Activated CD4-positive, alpha-beta T cell treated with anti-CD3 and anti-CD28 coated beads, Interleukin-2, amount 50 U/mL, for 16 hours (primary cell): ENCODE results near the gene C3orf70.

Source experiments
- DNase-seq: peaks from one replicate; pipeline ENCODE4 v3.0.0-alpha.2; 2020

Gene C3orf70

DNA sequence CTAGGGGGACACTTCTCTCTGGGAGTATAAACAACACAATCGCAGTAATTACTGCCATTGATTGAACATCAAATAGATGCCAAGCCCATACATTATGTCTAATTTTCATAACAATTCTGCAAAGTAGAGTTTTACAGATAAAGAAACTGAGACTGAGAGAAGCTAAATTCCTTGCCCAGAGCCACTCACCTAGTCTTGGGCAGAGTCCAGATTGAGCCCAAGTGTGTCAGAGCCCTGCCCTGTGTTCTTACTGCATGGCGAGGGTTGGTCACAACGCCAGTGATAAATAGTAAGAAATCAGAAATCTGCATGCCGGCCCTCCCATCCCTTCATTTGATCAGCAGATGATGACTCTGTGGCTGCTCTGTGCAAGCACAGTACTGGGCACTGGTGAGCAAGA lies 106.3 kb downstream of the C3orf70 start:
- no peak for DNase-seq

DNA sequence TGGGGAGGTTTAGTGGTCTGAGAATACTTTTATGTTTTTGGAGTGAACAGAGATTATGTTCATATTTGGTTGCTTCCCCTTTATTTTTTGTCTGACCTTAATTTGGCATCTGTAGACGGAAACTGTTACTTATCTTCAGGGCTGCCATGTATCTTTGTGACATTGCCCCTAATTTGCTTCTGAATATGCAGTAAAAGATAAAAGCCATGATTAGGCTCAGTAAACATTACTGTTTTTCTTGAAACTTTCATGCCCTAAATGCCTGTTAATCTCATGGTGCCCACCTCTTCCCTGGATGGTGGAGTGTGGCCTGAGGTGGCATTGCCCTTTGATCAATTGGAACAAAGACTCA lies 106.7 kb downstream of the C3orf70 start:
- DNase-seq: no peak

DNA sequence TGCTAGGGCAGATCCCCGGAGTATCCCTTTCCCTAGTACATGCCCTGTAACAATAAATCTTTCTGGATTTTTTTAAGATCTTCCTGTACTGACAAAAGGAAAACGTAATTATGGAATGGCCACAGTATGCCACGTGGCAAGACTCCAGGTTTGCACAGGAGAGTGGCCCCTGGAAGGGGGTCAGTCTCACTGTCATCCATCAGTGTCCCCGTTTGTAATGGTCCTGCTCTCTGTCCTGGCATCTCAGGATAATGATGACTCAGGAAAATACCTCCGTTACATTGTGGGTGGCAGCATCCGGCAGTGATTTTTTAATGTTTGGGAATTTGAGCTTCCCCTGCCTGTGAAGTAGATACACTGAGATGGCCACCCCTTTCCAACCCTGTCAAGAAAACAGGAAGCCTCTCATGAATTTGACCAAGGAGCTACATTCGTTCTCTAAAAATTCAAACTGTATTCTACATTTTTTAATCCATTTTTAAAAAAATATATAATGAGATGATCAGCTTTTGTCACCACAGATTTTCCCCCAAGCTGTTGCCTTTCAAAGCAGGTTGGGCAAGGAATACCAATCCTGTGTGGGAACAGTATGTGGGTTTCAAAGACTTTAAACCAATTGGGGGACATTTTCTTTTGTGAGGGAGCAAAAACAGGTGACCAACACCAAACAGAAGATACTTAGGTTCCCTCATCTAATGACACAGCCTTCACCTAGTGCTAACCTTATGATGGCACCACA lies 110.4 kb downstream of the C3orf70 start:
- no peak for DNase-seq

DNA sequence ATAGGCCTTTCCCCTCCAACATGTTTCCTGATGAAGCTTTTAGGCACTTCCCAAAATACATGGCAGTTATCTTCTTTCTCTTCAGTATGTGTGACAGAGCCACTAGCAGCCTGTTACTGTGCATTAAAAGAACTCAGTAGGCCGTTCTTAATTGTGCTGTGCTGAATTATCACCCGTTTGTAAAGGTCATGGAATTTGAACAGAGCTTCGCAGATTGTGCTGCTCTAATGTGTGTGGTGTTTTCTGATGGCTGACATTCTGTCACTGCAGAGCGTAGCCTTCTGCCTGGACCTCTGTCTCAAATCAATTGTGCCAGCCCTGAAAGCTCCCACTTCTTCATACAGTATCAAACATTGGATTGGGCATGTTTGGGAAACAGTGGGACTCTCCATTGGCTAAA lies 111.3 kb downstream of the C3orf70 start:
- no peak for DNase-seq

DNA sequence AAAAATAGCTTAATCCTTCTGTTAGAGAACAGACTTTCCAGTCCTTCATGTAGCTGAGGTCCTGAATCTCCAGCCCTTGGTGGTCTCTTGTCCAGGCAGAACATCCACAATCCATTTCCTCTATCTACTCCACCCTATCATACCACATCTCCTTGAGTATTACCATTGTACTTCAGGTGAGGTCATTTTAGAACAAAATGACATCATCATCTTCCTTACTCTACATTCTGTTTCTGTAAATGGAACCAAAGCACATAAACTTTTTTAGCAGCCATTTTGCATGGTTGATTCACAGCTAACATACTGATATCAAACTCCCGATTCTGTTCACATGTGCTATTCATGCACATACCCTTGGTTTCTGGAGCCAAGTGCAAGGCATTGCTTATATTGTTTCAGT lies 112.4 kb downstream of the C3orf70 start:
- no peak for DNase-seq

DNA sequence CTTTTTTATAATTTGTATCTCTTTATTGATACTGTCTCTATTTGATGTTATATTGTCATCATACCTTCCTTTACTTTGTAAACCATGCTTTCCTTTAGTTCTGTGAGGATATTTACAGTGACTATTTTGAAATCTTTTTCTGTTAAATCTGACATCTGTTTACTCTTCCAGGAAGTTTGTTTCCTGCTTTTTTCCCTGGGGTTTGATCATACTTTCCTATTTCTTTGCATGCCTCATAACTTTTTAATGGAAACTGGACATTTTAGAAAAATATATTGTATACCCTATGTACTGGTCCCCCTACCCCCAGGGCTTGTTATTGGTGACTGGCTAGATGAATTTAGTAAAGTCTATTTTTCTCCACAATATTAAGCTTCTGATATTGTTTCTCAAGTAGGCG lies 115.1 kb downstream of the C3orf70 start:
- no peak for DNase-seq

DNA sequence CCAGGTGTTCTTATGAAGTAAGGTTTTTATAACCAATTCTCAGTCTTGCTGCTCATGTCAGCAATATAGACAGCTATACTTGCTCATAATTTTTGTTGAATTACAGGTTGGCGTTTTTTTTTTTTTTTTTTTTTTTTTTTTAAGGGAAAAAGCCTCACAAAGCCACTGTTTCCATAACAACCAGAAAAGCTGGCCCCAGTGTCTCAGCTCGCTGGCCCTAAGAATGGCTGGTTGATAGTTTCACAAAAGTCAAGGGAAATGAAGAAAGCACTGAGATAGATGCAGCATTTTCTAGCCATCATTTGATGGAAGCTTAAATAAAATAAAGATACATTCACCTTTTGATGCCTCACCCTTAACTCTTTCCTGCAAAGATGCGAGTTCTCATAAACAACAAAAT lies 121.9 kb downstream of the C3orf70 start:
- no peak for DNase-seq

DNA sequence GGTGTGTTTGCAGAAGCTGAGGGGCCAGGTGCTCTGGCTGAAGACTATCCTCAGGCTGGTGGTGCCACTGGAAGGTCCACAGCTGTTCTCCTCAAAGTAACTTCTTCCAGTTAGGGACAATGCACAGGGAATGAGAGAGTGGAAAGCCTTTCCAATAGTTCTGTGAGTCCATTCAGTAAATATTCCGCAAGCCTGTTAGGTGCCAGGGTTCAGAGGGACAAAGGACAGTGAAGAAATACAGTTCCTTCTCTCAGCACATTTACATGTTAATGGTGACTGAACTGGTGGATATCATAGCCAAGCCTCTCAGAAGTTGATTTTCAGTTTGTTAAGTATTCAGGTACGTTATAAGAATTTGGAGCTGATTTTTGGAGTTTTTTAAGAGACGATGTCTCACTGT lies 122.5 kb downstream of the C3orf70 start:
- no peak for DNase-seq

DNA sequence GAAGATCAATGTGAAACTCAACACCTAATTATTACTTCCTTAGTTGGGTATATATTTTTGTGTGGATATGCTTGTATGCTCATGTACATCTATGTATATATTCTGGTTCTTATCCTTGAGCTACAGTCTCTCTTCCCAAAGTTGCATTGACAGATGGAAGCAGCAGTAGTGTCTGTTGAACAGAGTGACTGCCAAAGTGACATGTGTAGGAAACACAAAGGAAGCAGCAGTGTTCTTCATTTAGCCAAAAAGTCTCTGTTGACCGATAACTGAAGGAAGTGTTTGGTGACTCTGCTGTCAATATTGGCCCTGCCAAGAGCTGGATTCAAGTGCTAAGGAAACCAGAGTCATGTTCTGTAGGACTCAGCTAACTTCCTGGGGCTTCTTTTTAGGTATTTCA lies 123.8 kb downstream of the C3orf70 start:
- no peak for DNase-seq

DNA sequence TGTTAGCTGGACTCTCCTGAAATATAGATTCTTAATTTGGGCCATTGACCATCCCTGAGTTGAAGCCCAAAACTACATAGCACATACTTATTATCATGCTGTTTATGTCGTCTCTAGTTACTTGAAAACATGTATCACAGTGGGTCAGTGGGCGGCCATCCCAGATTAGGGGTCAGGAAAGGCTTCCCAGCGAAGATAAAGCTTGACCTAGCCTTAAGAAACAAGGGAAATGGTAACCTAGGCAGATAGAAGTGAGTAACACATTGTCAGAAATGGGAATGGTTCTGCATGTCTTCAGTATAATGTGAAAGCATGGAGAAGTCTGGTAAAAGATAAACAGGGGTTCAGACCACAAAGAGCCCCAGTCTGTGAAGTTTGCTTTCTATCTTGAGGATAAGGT lies 124.7 kb downstream of the C3orf70 start:
- no peak for DNase-seq
